Measurements from ENCODE around the gene PBRM1.
"Not testable (repeated sequence)": the region's sequence is repeated elsewhere in the genome, so short reads cannot be mapped to it uniquely, and the experiment has no call there.

The PBRM1 gene

DNA sequence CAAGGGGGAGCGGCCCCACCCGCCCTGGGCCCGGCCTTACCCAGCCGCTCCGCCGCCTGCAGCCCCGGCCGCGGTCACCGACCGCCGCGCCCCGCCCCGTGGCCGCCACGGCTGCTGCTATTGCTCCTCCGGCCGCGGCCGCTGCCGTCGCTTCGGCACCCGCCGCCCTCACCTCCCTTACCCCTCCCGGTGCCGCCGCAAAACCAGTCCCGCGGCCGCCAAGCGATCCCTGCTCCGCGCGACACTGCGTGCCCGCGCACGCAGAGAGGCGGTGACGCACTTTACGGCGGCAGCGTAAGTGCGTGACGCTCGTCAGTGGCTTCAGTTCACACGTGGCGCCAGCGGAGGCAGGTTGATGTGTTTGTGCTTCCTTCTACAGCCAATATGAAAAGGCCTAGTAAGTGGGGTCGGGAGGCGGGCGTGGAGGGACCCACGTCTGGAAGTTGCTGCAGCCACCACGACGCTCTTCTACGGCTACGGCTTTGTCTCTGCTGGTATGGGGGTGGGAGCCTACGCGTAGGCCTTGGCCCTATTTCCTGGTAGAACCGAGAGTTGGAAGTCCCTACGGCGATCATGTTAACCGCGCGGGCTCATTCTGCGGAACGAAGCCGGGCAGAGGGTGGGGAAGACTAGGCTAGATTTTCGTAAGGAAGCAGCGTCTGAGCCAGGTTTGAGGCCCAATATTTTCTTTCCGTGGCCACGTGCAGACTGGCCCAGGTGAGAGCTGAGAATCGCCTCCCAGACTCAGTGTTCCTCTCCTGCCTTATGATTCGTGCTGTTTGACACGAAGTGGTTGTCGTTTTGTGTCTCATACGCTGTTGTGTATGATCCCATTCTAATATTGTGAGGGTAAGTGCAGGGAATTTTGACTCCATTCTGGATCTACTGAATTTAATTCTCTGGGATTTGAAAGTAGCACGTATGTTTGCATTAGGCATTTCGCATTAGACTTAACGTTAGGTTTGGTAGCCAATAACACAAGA, at the start of gene PBRM1, which contains the start of gene GNL3:
PBRM1 (minus strand) TSS at position 205 of the 983 bp plus-strand sequence.
GNL3 (plus strand) TSS at position 324 of the 983 bp plus-strand sequence; CDS start at position 385, 61 bp downstream.
- DNase-seq, result peak; percentile 96

DNA sequence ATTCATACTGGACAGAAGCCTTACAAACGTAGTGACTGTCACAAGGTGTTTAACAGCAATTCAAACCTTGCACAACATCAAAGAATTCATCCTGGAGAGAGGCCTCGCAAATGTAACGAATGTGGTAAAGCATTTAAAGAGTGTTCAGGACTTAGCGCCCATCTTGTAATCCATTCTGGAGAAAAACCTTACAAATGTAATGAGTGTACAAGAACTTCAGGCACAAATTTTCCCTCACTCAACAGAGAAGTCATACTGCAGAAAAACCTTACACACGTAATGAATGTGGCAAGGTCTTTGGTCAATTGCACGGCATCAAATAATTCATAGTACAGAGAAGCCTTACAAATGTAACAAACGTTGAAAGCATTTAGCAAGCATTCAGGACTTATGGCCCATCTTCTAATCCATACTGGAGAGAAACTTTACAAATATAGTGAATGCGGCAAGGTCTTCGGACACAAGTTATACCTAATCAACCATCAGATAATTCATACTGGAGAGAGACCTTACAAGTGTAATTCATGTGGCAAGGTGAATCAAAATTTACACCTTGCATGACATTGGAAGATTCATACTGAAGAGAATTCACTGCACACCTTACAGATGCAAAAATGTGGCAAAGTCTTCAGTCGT, 47.7 kb upstream of the PBRM1 start:
- DNase-seq, result no peak

DNA sequence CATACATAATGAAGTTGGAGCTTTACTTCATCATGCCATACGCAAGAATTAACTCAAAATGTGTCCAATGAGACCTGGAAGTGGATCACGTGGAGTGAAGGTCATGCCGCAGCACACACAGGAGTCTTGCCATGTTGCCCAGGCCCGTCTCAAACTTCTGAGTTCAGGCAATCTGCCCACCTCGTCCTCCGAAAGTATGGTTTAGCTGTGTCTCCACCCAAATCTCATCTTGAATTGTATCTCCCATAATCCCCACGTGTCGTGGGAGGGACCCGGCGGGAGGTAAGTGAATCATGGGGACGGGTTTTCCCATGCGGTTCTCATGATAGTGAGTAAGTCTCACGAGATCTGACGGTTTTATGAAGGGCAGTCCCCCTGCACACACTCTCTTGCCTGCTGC, 45.9 kb upstream of the PBRM1 start:
- DNase-seq, result no peak

DNA sequence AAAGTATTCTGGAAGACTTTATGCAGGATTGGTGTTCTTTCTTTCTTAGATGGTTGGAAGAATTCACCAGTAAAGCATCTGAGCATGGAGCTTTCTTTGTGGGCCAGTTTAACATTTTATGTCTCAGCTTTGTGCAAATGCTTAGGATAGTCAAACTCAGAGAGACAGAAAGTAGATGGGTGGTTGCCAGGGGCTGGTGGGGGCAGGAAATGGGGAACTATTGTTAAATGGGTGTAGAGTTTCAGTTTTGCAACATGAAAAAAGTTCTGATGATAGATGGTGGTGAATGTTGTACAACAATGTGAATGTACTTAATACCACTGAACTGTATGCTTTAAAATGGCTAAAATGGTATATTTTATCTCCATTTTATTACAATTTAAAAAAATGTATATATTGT, 45.0 kb upstream of the PBRM1 start:
- DNase-seq, result no peak

DNA sequence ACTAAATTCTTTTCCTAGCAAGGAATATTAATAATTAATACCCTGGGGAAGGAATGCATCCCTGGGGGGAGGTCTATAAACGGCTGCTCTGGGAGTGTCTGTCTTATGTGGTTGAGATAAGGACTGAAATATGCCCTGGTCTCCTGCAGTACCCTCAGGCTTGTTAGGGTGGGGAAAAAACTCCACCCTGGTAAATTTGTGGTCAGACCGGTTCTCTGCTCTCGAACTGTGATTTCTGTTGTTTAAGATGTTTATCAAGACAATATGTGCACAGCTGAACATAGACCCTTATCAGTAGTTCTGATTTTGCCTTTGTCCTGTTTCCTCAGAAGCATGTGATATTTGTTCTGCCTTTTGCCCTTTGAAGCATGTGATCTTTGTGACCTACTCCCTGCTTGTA, 43.0 kb upstream of the PBRM1 start:
- not testable (repeated sequence) for DNase-seq

DNA sequence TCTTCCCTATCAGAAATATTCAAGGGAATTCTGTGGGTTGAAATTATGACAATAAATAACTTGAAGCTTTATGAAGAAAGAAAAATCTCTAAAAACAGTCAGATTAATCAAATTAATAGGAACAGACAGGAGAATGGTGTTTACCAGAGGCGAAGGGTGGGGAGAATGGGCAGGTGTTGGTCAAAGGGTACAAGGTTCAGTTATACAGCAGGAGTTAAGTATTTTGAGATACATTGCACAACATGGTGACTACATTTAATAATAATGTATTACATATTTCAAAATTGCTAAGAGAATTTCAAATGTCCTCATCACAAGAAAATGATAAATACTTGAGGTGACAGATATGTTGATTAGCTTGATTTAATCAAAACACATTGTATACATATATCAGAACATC, 38.8 kb upstream of the PBRM1 start:
- DNase-seq, result no peak

DNA sequence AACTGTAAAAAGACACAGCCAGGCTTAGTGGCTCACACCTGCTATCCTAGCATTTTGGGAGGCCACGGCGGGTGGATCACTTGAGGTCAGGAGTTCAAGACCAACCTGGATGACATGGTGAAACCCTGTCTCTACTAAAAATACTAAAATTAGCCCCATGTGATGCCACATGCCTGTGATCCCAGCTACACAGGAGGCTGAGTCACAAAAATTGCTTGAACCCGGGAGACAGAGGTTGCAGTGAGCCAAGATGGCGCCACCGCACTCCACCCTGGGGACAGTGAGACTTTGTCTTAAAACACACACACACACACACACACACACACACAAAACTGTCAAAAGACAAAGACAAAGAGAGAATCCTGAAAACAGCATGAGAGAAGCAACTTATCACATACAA, 38.2 kb upstream of the PBRM1 start:
- DNase-seq, result no peak

DNA sequence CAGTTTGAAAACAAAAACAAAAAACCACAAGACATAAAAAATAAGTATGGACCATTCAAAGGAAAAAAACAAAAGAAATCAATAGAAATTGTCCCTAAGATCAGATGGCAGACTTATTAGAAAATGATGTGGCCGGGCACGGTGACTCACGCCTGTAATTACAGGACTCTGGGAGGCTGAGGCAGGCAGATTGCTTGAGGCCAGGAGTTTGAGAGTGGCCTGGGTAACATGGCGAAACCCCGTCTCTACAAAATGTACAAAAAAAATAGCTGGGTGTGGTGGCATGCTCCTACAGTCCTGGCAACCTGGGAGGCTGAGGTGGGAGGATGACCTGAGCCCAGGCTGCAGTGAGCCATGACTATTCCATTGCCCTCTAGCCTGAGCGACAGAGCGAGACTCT, 36.8 kb upstream of the PBRM1 start:
- peak; percentile 62 for DNase-seq

DNA sequence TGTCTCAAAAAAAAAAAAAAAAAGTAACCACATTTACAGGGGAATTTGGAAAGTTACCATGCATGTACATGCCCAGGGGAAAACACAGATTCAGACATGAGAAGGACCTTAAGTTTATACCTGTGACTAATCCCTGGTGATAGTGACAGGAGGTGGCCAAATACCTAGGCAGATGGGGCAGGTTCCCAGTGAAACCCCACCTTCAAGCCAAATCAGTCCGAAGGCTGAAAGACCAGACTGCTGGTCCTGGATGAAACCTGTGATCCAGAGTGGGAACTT, 36.0 kb upstream of the PBRM1 start:
- no peak for DNase-seq

DNA sequence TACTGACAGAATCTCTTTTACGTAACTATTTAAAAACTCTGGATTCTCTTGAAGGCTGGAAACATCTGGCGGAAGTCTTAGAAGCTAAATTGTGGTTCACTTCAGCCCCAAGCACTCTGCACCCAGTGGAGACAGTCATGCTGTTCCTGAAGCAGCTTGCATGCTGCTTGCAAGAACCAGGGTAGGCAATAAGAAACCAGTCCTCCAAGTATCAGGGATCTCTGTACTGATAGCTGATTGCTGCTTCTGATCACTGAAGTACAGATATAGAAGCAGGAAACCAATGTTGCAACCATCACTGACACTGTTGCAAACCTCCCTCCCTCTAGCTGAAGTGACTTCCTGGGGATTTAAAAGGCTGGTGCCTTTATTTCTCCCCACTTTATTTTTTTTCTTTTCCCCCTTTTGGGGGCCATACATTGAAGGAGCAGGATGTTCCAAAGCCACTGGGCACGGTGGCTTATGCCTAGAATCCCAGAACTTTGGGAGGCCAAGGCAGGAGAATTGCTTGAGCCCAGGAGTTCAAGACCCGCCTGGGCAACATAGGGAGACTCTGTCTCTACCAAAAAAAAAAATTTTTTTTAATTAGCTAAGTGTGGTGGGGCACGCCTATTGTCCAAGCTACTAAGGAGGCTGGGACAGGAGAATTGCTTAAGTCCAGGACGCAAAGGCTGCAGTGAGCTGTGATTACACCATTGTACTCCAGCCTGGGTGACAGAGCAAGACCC, 35.5 kb upstream of the PBRM1 start:
- DNase-seq, result no peak

DNA sequence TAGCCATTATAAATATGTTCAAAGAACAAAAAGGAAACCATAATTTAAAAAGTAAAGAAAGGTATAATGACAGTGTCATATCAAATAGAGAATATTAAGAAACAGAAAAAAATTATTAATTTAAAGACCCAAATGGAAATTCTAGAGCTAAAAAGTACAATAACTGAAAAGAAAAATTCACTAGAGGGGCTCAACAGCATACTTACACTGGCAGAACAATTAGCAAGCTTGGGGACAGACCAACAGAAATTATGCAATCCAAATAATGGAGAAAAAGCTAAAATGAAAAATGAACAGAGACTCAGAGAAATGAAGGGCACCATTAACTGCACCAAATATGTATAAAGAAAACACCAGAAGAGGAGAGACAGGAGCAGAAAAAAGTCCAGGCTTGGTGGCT, 33.9 kb upstream of the PBRM1 start:
- no peak for DNase-seq

DNA sequence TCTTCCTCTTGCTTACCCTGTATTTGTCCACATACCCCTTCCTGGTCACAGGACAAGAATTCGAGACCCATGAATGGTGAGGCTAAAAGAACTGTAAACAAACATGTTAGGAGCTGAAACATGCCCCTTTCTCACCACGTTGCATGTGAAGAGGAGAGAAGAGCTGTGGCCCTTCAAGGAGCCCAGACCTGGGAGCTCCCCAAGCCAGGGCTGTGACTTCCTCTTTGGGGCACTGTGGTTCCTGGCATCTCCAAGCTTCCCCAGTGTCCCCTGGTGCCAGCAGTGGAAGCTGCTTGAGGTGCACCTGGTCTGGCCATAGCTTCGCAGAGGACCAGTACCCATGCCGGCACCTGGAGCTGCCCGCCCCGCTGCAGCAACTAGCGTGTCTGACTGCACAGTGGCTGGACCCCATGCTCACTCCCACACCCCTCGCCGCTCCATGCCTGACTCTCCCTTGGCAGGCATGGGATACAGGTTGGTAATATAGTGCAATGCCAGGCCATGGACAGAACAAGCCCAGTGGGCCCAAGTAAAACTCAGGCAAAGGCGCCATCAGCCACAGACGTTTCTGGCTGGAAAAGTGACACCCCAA, 30.1 kb upstream of the PBRM1 start:
- no peak for DNase-seq

DNA sequence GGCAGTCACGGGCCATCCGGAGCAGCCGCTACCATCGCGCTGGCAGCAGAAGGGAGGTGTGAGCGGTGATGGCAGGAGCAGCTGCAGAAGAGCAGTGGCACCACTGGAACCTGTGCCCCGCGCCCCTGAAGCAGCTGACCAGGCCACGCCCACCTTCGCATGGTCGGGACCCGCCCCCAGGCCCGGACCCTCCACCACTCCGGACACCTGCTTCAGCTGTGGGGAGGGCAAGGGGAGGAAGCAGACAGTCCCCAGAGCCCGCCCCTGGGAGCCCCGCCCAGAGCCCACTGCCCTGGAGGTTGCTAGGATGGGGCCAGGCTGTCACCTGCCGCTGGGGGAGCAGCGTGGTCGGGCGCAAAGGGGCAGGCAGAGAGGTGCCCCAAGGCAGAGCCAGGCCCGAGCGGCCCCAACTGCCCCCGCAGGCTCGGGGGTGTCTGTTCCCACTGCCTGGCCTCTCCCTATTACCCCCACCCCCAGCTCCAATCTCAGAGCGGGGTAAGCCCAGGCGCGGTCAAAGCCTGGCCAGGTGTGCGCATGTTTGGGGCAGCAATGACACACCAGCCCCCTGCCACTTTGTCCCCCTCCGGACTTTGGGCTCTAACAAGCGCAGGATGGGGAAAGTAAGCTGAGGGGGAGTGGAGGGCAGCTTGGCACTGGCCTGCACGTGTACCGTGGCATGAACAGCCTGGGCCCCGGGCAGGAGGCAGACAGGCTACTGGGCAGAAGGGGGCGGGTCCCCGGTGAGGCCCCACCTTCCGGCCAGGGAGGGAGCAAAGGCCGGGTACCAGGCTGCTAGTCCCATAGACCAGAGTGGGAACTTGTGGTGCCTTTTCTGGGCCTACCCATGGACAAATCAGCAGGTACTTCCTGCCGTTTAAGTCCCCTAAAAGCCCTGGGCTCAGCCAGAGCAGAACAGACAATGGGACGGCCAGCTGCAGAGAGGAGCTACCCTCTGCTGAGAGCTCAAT, 28.9 kb upstream of the PBRM1 start:
- peak; percentile 87 for DNase-seq

DNA sequence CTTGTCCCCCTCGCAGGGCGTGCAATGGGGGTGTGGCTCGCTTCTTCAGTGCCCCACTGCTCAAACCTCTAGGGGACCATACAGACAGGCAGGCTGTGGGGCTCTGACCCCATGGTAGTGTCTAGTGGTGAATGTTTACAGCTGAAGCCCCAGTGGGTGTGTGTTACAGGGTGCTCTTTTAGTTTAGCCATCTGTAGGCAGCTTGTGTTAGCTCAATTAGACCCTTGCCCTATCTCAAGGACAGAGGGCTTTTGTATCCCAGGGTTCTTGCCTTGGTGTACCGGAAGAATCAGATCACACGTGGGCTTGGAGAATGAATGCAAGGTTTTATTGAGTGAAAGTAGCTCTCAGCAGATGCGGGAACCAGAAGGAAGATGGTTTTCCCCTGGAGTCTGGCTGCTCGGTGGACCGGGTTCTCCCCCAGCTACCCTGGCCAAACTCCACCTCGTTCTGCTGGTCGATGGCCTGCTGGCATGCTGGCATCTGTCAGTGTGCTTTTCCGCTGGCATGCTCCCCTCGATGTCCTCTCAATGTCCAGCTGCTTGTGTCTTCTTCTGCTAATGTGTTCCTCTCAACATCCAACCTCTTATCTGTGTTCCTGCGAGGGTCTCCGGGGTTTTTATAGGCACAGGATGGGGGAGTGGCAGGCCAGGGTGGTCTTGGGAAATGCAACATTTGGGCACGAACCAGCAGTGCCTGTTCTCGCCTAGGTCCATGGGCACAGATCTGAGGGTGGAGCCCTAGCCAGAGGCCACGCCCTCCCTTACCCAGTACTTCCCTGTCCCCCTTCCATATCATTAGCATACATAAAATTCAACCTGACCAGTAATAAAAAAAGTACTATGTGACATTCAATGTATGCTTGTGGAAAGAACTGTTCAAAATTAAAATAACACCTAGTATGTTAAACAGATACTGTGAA, 26.8 kb upstream of the PBRM1 start:
- no peak for DNase-seq

DNA sequence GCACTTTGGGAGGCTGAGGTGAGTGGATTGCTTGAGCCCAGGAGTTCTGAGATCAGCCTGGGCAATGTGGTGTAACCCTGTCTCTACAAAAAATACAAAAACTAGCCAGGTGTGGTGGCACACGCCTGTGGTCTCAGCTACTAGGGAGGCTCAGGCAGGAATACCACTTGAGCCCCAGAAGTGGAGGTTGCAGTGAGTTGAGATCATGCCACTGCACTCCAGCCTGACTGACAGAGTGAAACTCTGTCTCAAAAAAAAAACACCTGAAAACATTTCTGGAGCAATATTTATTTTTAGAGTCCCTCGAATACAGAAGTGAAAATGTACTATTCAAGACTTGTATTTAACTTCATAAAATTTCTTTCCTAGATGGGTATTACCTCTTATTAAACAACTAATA, 24.8 kb upstream of the PBRM1 start:
- DNase-seq, result no peak

DNA sequence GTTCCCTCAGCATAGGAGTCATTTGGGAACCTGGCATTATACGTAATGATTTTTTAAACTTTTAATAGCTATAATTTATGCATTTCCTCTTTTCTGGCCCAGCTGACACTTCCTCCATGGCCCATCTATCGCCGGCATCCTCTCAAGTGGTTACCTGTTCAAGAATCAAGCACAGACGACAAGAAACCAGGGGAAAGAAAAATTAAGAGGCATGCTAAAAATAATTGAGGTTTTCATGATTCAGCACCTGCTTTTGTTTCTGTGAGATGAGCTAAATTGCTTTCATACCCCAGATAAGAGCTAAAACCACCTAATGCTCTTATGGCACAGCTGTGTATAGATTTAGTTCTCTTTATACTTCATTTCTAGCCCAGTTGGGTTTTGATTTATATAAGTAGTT, 21.9 kb upstream of the PBRM1 start:
- no peak for DNase-seq

DNA sequence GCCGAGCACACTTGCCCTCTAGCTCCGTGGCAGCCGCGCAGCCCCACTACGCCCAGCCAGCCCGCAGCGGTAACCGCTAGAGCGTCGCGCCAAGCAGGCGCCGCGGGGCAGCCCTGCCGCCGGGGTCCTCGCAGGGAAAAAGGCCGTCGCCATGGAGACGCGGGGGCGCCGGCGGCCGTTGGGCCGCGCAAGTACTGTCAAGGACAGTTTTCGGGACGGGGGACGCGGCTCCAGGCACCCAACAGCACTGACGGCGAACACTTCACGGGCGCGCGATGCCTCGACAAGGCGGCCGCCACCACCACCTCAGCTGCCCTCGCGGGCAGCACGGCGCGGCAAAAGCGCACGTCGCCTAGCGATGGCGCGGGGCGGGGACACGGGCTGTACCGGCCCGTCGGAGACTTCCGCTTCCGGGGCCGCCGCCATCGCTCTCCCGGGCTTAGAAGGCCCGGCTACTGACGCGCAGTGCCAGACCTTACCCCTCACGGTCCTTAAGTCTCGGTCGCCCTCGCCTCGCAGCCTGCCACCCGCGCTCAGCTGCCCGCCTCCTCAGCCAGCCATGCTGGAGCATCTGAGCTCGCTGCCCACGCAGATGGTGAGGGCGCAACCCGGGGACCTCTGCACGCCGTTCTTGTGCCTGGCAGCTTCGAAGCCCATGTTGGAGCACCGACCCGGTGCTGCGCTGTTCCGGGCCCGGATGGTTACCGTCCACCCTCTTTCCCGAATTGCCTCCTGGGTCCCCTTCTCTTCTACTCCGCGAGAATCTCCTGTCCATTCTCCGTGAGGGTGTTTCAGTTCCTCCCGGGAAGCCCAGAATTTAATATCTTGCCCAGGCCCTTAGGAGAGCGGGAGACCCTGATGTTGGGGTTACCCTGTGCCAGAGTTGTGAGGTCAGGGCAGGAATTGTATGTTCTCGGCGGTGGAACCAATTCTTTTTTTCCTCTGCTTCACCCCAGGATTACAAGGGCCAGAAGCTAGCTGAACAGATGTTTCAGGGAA, 20.3 kb upstream of the PBRM1 start, which contains the start of the genes GLT8D1 and SPCS1:
GLT8D1 (minus strand) TSS at position 104 of the 999 bp plus-strand sequence. CDS start 5,331 bp downstream, outside the sequence.
SPCS1 (plus strand) TSS at position 419 of the 999 bp plus-strand sequence; CDS start at position 560, 141 bp downstream.
- peak; percentile 89 for DNase-seq

DNA sequence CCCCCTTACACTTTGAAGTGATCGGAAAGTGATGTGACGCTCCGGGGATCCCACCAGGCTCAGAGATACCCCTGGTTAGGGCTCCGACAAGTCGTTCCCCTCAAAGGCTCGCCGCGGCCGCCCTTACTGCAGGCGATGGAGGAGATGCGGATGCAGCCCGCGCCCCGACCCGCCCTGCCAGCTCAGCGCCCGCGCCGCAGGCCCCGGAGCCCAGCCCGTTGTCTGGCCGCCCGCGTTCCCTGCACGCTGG, 19.6 kb upstream of the PBRM1 start:
- DNase-seq, result no peak

DNA sequence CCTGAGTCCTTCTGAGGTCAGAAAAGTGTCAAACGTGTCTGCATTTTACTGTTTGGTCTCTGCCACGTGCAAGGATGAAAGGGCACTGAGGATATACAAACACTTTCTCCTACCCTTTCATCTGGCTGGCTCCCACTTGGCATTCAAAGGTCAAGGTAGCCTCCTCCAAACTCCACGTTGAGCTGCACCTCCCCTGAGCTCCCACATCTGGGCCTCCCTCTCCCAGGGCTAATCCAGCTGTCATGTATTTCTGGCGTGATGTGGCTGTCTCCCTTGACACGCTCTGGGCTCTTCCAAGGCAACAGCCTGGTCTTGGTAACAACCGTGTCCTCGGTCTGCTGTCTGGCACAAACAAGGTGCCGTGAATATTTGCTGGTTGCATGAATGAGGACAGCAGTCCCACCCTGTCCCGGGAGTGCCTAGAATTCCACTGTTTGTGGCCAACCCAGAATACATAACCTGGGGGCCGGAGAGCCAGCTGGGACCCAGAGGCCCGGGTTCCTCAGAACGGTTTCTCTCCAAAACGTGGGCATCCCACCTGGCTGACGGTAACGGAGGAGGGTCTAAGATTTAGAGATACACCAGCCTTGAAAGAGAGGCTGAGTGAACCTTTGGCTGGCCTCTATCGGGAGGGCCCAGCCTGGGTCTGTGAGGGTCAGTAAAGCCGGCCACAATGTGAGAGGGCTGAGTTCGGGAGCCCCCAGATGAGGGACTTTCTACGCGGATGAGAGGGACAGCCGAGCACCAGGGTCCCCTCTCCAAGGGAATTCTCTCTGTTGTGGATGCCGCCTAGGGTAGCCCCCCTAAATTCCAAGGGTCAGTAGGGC, 19.1 kb upstream of the PBRM1 start:
- DNase-seq, result peak; percentile 67

All from islet precursor cell (in vitro differentiated cells).